Upper lobe of left lung (tissue), 6 donors: ENCODE results near the gene CLEC20A. TPM values are rescaled to one million over a fixed set of nuclear protein-coding genes. Genes with fewer than 3 reads are reported as not detected.
"Not testable (repeated sequence)": the region's sequence is repeated elsewhere in the genome, so short reads cannot be mapped to it uniquely, and the experiment has no call there.

Experiments used
- ATAC-seq, 2 donors: fragments of 200-7000 bp; cut with Tn5 transposase; one replicate each; pipeline ENCODE4 v1.9.1; 2022; ENCODE audit warnings: mild to moderate bottlenecking in 2 of 2, moderate library complexity in 2 of 2; ENCODE audit not compliant: low FRiP score in 2 of 2
- DNase-seq, 2 donors: peaks; one replicate each; pipeline ENCODE4 v3.0.0-alpha.2; 2019 to 2020
- H3K27ac ChIP-seq, 4 donors: fragments of 200-600 bp; sonication (generic); one replicate each; pipeline ENCODE4 v1.5.1; 2016 to 2019
- H3K27me3 ChIP-seq, 4 donors: fragments of 200-600 bp; sonication (generic); one replicate each; pipeline ENCODE4 v1.5.1; 2017 to 2019
- H3K36me3 ChIP-seq, 4 donors: fragments of 200-600 bp; sonication (generic); one replicate each; pipeline ENCODE4 v1.5.1; 2016 to 2019
- H3K4me1 ChIP-seq, 4 donors: fragments of 200-600 bp; sonication (generic); one replicate each; pipeline ENCODE4 v1.5.1; 2018 to 2019
- H3K4me3 ChIP-seq, 4 donors: fragments of 200-600 bp; sonication (generic); one replicate each; pipeline ENCODE4 v1.5.1; 2017 to 2019; ENCODE audit warnings: mild to moderate bottlenecking in 2 of 4, moderate library complexity in 1 of 4
- H3K9me3 ChIP-seq, 4 donors: fragments of 200-600 bp; sonication (generic); one replicate each; pipeline ENCODE4 v1.5.1; 2018 to 2019
- EP300 ChIP-seq, 4 donors: sonication (generic); formaldehyde crosslinking; IDR thresholded peaks; one replicate each; pipeline ENCODE4 v1.5.1; 2017; ENCODE audit warnings: antibody characterized with exemption in 4 of 4, control low read depth in 2 of 4
- POLR2A ChIP-seq, 4 donors: fragments of 450-650 bp; IDR thresholded peaks; one replicate each; pipeline ENCODE4 v1.5.1; 2016 to 2017; ENCODE audit warnings: antibody characterized with exemption in 4 of 4, mild to moderate bottlenecking in 2 of 4
- POLR2AphosphoS5 ChIP-seq, 2 donors: sonication (generic); formaldehyde crosslinking; IDR thresholded peaks; one replicate each; pipeline ENCODE4 v1.5.1; 2017; ENCODE audit warnings: antibody characterized with exemption in 2 of 2
- WGBS, 2 donors: methylation state at CpG; one replicate each; pipeline ENCODE4 v1.1.5; 2017 to 2018; 5-methylcytosine and 5-hydroxymethylcytosine counted together
- total RNA-seq, 6 donors: library from RNA; depleted of rRNA in 4 of 6; stranded (reverse); fragments of >200 nt in 4 of 6; gene quantifications; one replicate each; pipeline versions ENCODE4 v1.1.0 to v1.2.1, GENCODE V29; 2016 to 2021
- TF ChIP-seq, protein P1 (sequence below), 6 experiments: fragments of 450-650 bp in 4 of 6; fragments of 200-600 bp in 2 of 6; sonication (generic) in 2 of 6; IDR thresholded peaks; one replicate each; pipeline ENCODE4 v1.5.1; 2016 to 2019; ENCODE audit warnings: antibody characterized with exemption in 6 of 6
- donor health status: DM: no; HTN: no; CAD: no; lungs with moderate emphysema.
- donor health status: DM: no; HTN: yes; CAD: no; lungs with severe emphysema.

The CLEC20A gene
- total RNA-seq, 6 donors from 2014 or later = not detected

DNA sequence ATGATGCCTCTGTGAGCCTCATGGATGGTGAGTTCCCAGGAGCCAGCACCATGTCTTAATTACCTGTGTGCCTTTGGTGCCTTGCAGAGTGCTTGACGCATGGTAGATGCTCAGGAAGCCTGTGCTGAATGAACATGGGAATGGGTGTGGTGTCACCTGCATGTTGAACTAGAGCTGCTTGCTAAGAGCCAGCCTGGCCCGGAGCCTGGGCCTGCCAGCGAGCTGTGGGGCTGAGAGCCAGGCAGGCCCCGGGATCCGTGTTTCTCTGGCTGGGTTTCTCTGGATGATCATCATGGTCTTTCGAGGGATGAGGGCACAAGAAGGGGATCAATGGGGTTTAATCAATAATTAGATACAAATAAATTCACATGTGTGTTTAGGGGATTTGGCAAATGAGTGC, 9.4 kb upstream of the CLEC20A start:
- peaks cover 0 to 6% (median 0%) of the 10 kb centered on the region in 4 donors for H3K4me1 ChIP-seq
- H3K27me3 ChIP-seq = no peaks in the 10 kb centered on the region
- no peaks in the 10 kb centered on the region for H3K9me3 ChIP-seq
- H3K4me3 ChIP-seq = no peak overlapping the region
- TF ChIP-seq POLR2AphosphoS5 (IDR thresholded peaks at IDR 0.05) = no peak
- no peak for TF ChIP-seq POLR2A (IDR thresholded peaks at IDR 0.05)
- no peak for TF ChIP-seq EP300 (IDR thresholded peaks at IDR 0.05)
- TF ChIP-seq, protein P1, sequence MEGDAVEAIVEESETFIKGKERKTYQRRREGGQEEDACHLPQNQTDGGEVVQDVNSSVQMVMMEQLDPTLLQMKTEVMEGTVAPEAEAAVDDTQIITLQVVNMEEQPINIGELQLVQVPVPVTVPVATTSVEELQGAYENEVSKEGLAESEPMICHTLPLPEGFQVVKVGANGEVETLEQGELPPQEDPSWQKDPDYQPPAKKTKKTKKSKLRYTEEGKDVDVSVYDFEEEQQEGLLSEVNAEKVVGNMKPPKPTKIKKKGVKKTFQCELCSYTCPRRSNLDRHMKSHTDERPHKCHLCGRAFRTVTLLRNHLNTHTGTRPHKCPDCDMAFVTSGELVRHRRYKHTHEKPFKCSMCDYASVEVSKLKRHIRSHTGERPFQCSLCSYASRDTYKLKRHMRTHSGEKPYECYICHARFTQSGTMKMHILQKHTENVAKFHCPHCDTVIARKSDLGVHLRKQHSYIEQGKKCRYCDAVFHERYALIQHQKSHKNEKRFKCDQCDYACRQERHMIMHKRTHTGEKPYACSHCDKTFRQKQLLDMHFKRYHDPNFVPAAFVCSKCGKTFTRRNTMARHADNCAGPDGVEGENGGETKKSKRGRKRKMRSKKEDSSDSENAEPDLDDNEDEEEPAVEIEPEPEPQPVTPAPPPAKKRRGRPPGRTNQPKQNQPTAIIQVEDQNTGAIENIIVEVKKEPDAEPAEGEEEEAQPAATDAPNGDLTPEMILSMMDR (IDR thresholded peaks at IDR 0.05) = no peak
- no peaks in the 10 kb centered on the region for H3K36me3 ChIP-seq
- ATAC-seq = no peak
- WGBS, 2 donors = 69 to 73% methylated on average over 5 to 6 of the region's 6 CpGs
- peak in 1 of 2 donors; percentile 36 for DNase-seq
- no peak overlapping the region for H3K27ac ChIP-seq

DNA sequence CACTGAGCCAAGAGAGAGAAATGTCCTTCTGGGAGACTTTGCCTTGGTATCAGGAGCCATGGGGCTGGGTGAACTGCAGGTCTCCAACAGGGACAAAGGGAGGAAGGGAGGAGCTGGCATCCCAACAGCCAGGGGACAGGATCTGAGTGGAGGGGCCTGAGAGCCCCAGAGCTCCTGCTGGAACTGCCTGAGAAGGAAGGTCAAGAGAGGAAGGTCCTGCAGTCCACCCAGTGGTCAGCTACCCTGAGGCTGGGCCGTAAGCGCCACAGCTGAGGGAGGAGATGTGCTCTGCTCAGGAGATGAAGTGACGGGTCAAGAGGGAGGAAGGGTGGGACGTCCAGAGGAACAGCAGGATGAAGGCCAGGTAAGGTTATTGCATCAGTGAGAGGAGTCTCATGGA, 7.5 kb upstream of the CLEC20A start:
- Histone ChIP-seq H3K36me3 (no peaks in the 10 kb centered on the region), H3K27me3 (no peaks in the 10 kb centered on the region), H3K4me3 (no peak overlapping the region), H3K9me3 (no peaks in the 10 kb centered on the region), H3K27ac (no peak overlapping the region), H3K4me1 (peaks cover 0 to 15% (median 0%) of the 10 kb centered on the region in 4 donors)
- DNase-seq (no peak), ATAC-seq (no peak)
- no peak for TF ChIP-seq POLR2AphosphoS5 (IDR thresholded peaks at IDR 0.05)
- TF ChIP-seq, protein P1 (IDR thresholded peaks at IDR 0.05) = no peak
- no peak for TF ChIP-seq EP300 (IDR thresholded peaks at IDR 0.05)
- TF ChIP-seq POLR2A (IDR thresholded peaks at IDR 0.05) = no peak
- 73 to 95% methylated on average over 4 of the region's 4 CpGs for WGBS, 2 donors

DNA sequence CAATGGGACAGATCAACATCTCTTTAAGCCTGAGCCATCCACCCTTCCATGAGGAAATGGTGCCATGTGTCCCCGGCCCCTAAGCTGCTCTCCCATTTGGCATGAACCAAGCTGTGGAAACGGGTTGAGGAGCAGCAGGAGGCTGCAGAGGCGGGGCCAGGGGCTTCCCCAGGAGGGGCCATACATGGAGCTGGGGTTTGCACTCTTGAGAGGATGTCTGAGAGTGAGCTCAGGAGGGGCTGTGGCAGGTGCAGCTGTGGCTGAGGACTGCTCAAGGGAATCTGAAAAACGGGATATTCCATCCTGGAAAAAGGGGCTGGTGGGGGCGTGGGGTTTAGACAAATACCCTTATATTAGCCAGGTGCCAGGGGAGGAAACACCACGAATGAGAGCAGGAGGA, 7.1 kb upstream of the CLEC20A start:
- Histone ChIP-seq H3K27me3 (no peaks in the 10 kb centered on the region), H3K36me3 (no peaks in the 10 kb centered on the region), H3K4me3 (no peak overlapping the region), H3K27ac (no peak overlapping the region), H3K9me3 (no peaks in the 10 kb centered on the region), H3K4me1 (peaks cover 0 to 15% (median 0%) of the 10 kb centered on the region in 4 donors)
- DNase-seq (peak in 1 of 2 donors; percentile 31), ATAC-seq (no peak)
- WGBS, 2 donors = 79 to 81% methylated on average over 4 to 6 of the region's 6 CpGs
- TF ChIP-seq, protein P1 (IDR thresholded peaks at IDR 0.05) = no peak
- no peak for TF ChIP-seq POLR2A (IDR thresholded peaks at IDR 0.05)
- TF ChIP-seq EP300 (IDR thresholded peaks at IDR 0.05) = no peak
- no peak for TF ChIP-seq POLR2AphosphoS5 (IDR thresholded peaks at IDR 0.05)

DNA sequence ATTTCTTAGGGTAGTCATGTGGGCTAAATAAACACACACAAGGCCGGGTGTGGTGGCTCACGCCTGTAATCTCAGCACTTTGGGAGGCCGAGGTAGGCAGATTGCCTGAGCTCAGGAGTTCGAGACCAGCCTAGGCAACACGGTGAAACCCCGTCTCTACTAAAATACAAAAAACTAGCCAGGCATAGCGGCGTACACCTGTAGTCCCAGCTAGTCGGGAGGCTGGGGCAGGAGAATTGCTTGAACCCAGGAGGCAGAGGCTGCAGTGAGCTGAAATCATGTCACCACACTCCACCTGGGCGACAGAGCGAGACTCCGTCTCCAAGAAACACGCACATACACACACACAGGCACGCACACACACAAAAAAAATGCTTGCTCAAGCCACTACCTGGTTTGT, 6.6 kb upstream of the CLEC20A start:
- H3K9me3 ChIP-seq, H3K36me3 ChIP-seq, H3K27me3 ChIP-seq, ATAC-seq, H3K4me3 ChIP-seq, DNase-seq, H3K27ac ChIP-seq: not testable (repeated sequence)
- H3K4me1 ChIP-seq = peaks cover 0 to 15% (median 0%) of the 10 kb centered on the region in 4 donors
- 93 to 97% methylated on average over 14 of the region's 14 CpGs for WGBS, 2 donors

DNA sequence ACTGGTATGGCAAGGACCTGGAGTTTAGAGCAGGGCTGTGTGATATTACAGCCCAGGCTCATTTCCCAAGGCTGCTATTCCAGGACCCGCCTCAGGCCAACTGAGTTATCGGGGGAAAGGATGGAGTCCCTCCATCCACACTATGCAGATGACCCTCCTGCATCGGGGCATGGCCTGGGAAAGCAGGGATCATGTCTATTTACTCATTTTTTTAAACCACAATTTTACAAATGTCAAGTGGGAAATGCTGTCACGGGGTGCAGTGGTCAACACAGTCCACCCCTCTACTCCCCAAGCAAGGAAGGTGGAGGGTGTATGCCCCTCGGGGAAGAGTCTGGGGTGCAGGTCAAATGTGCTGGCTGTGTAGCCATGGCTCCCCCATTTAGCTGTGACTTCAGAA, 6.1 kb upstream of the CLEC20A start:
- Histone ChIP-seq H3K36me3 (no peaks in the 10 kb centered on the region), H3K9me3 (no peaks in the 10 kb centered on the region), H3K4me1 (peaks cover 0 to 15% (median 0%) of the 10 kb centered on the region in 4 donors), H3K4me3 (no peak overlapping the region), H3K27ac (no peak overlapping the region), H3K27me3 (no peaks in the 10 kb centered on the region)
- TF ChIP-seq POLR2A (IDR thresholded peaks at IDR 0.05) = no peak
- no peak for TF ChIP-seq EP300 (IDR thresholded peaks at IDR 0.05)
- TF ChIP-seq, protein P1 (IDR thresholded peaks at IDR 0.05) = no peak
- TF ChIP-seq POLR2AphosphoS5 (IDR thresholded peaks at IDR 0.05) = no peak
- 88 to 92% methylated on average over 5 of the region's 5 CpGs for WGBS, 2 donors
- no peak for DNase-seq
- ATAC-seq = no peak
